ENCODE measurements around the gene SMAD3. TPM values are rescaled to one million over a fixed set of nuclear protein-coding genes. Genes with fewer than 3 reads are reported as not detected.

SMAD3 gene
- total and polyA plus RNA-seq, 8 donors: 30.9 to 53.6 (median 50.4) TPM

DNA sequence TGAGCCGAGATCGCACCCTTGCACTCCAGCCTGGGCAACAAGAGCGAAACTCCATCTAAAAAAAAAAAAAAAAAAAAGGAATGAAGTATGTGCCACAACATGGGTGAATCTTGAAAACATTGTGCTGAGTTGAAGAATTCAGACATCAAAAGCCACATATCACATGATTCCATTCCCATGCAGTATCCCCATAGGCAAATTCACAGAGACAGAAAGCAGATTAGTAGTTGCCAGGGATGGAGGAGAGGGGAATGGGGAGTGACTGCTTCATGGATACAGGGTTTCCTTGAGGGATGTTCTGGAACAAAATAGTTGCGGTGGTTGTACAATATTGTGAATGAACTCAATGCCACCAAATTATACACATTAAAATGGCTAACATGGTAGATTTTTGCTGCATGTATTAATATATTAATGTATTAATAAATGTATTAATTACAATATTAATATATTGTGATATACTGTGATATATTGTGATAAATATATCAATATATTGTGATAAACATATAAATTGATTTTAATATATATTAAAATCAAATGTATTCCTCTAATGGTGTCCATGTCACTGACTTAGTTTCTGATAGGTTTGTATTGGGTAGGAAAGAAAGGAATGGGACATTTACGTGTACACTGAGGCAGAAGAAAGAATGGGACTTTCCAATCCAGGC, 34.9 kb downstream of the SMAD3 start:
- no peak overlapping the region for H3K4me3 ChIP-seq
- DNase-seq (no peak), ATAC-seq (no peak)
- no peaks in the 10 kb centered on the region for H3K36me3 ChIP-seq
- H3K27ac ChIP-seq: no peak overlapping the region
- no peaks in the 10 kb centered on the region for H3K27me3 ChIP-seq
- TF ChIP-seq, protein P1, sequence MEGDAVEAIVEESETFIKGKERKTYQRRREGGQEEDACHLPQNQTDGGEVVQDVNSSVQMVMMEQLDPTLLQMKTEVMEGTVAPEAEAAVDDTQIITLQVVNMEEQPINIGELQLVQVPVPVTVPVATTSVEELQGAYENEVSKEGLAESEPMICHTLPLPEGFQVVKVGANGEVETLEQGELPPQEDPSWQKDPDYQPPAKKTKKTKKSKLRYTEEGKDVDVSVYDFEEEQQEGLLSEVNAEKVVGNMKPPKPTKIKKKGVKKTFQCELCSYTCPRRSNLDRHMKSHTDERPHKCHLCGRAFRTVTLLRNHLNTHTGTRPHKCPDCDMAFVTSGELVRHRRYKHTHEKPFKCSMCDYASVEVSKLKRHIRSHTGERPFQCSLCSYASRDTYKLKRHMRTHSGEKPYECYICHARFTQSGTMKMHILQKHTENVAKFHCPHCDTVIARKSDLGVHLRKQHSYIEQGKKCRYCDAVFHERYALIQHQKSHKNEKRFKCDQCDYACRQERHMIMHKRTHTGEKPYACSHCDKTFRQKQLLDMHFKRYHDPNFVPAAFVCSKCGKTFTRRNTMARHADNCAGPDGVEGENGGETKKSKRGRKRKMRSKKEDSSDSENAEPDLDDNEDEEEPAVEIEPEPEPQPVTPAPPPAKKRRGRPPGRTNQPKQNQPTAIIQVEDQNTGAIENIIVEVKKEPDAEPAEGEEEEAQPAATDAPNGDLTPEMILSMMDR (IDR thresholded peaks at IDR 0.05): no peak
- no peaks in the 10 kb centered on the region for H3K9me3 ChIP-seq
- peaks cover 18 to 82% of the 10 kb centered on the region in 2 donors for H3K4me1 ChIP-seq
- intact Hi-C loops (cut with DNase I): no loop called here

DNA sequence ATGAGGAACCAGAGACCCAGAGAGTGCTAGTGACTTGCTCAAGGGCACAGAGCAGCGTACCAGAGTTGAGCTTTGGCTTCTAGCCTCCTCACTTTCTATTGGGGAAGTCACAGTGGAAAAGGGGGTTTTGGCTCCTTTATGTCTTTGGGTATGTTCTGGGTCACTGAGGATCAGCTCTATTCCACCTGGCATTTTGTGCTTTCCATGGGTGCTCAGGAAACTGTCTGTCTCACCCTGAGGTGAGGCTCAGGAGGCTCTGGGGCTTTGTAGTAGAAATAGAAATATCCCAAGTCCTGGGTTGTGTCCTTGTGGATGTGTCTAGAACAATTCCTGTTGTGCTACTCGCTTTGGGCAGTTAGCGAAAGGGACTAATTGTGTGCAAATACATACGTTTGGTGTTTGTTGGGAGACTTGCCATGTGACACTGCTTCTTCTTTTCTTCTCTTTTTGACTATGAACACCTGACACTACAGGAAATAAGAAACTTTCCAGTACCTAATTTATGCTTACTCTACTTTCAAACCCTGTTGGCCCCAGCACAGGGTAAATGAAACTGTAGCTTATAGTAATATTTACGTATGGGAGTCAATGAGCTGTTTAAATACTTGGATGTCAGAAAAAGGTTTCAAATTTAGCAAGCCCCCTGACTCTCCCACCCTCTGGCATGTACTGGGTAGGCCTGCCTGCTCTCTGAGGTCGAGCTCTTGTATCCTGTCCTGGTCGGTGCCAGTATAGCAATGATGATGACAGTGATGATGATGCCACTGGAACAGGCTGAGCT, 35.6 kb downstream of the SMAD3 start:
- DNase-seq (no peak), ATAC-seq (no peak)
- TF ChIP-seq, protein P1 (IDR thresholded peaks at IDR 0.05): no peak
- peaks cover 24 to 89% of the 10 kb centered on the region in 2 donors for H3K4me1 ChIP-seq
- H3K27me3 ChIP-seq: no peaks in the 10 kb centered on the region
- intact Hi-C loops (cut with DNase I): no loop called here
- peak overlapping the region in 1 of 2 donors; percentile 23 for H3K27ac ChIP-seq
- H3K4me3 ChIP-seq: no peak overlapping the region
- no peaks in the 10 kb centered on the region for H3K36me3 ChIP-seq
- no peaks in the 10 kb centered on the region for H3K9me3 ChIP-seq

DNA sequence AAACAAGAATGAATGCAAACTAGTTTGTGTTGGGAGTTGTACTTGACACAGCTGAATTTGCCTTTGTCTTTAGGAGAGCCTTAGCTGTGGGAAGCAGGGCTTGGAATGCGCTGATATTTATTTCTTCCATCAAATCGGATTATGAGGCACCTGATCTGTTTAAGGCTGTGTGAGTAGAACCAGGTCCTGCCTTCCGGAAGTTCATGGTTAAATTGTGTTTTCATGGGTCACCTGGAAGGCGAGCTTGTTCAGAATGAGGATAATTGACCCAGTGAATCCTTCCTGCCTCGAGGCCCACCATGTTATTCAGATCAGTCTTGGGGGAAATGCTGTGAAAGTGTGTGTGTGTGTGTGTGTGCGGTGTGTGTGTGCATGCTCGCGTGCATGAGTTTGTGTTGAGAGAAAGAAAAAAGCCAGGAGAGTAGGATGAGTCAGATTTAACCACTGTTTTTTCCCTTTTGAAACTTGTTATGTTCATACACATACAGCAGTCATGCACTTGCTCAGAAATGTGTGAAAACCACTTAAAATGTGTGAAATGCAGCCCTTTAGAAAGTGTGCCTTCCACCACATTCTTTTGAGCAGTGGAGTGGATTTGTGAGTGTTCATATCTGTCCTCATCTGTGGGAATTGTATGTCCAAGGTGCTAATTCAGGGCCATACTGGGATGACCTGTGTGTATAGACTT, 36.7 kb downstream of the SMAD3 start:
- DNase-seq (no peak), ATAC-seq (no peak)
- H3K9me3 ChIP-seq: no peaks in the 10 kb centered on the region
- H3K36me3 ChIP-seq: no peaks in the 10 kb centered on the region
- H3K27me3 ChIP-seq: no peaks in the 10 kb centered on the region
- peak overlapping the region in 1 of 2 donors; percentile 23 for H3K27ac ChIP-seq
- no peak overlapping the region for H3K4me3 ChIP-seq
- H3K4me1 ChIP-seq: peaks cover 35 to 92% of the 10 kb centered on the region in 2 donors
- TF ChIP-seq, protein P1 (IDR thresholded peaks at IDR 0.05): no peak
- intact Hi-C loops (cut with DNase I): no loop called here

DNA sequence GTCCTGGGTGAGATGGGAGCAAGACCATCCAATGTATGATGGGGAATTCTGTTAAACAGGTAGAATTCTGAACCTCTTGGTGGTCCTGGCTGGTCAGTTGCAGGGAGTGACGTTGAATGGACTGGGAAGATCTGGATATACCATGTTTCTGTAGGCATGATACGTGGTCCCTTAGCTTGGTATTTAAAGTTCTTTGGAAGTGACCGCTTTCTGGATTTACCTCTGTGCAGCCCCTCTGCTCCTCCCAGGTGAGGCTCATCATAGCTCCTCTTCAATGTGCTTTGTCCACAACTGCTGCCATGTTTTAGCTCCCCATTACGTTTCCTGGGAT, 37.2 kb downstream of the SMAD3 start:
- H3K4me1 ChIP-seq: peaks cover 38 to 93% of the 10 kb centered on the region in 2 donors
- DNase-seq (no peak), ATAC-seq (no peak)
- TF ChIP-seq, protein P1 (IDR thresholded peaks at IDR 0.05): no peak
- no peak overlapping the region for H3K27ac ChIP-seq
- H3K9me3 ChIP-seq: no peaks in the 10 kb centered on the region
- intact Hi-C loops (cut with DNase I): no loop called here
- H3K36me3 ChIP-seq: no peaks in the 10 kb centered on the region
- H3K27me3 ChIP-seq: no peaks in the 10 kb centered on the region
- no peak overlapping the region for H3K4me3 ChIP-seq

DNA sequence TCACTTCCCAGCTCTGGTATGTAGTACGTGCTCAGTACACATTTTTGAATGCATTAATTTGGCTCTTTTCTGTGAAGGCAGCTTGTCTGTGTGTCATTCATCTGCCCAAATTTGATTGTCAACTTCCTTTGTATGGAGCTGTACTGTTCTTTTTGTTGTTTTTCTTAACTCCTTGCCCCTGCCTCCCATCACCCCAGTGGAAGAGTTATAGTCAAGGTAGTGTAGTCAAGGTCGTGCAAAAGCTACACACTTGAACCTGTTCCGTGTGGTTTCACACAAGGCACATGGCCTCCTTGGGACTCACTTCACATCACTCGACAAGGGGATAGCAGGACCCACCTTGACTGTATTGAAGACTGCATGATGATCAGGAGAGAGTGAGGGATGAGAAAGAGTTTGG, 37.6 kb downstream of the SMAD3 start:
- Histone ChIP-seq H3K4me3 (no peak overlapping the region), H3K36me3 (no peaks in the 10 kb centered on the region), H3K9me3 (no peaks in the 10 kb centered on the region), H3K27me3 (no peaks in the 10 kb centered on the region), H3K4me1 (peaks cover 34 to 93% of the 10 kb centered on the region in 2 donors), H3K27ac (no peak overlapping the region)
- no peak for ATAC-seq
- TF ChIP-seq, protein P1 (IDR thresholded peaks at IDR 0.05): no peak
- DNase-seq: no peak
- intact Hi-C loops (cut with DNase I): no loop called here

Measured in left lung (tissue), 10 donors.